T-helper 9 cell (primary cell): Measurements from ENCODE around the gene EIF3B.
"Not testable (repeated sequence)": the region's sequence is repeated elsewhere in the genome, so short reads cannot be mapped to it uniquely, and the experiment has no call there.

Source experiments
- DNase-seq: peaks from one replicate; pipeline ENCODE4 v3.0.0-alpha.2; 2020

Gene EIF3B

GRCh38 chr7:2403718-2404648 lies 49.4 kb downstream of the EIF3B start:
- peak; percentile 27 for DNase-seq

- DNase-seq = no peak
Observed at GRCh38 chr7:2404714-2405119, 50.1 kb downstream of the EIF3B start.

GRCh38 chr7:2405201-2405600 lies 50.6 kb downstream of the EIF3B start:
- DNase-seq = no peak

GRCh38 chr7:2405601-2406345 lies 51.1 kb downstream of the EIF3B start:
- DNase-seq = peak; percentile 44

GRCh38 chr7:2409745-2410414 lies 55.3 kb downstream of the EIF3B start:
- DNase-seq = no peak

GRCh38 chr7:2411049-2411448 lies 56.4 kb downstream of the EIF3B start:
- no peak for DNase-seq

- DNase-seq = no peak
Observed at GRCh38 chr7:2411815-2412586, 57.4 kb downstream of the EIF3B start.

GRCh38 chr7:2412587-2413201 lies 58.1 kb downstream of the EIF3B start:
- DNase-seq = no peak

GRCh38 chr7:2416063-2416462 lies 61.4 kb downstream of the EIF3B start:
- no peak for DNase-seq

- no peak for DNase-seq
Observed at GRCh38 chr7:2416650-2417049, 62.0 kb downstream of the EIF3B start.

- DNase-seq = not testable (repeated sequence)
Observed at GRCh38 chr7:2417178-2417577, 62.6 kb downstream of the EIF3B start.

- DNase-seq = peak; percentile 23
Observed at GRCh38 chr7:2417981-2418481, 63.4 kb downstream of the EIF3B start.

GRCh38 chr7:2420216-2420933 lies 65.7 kb downstream of the EIF3B start:
- DNase-seq = no peak

- no peak for DNase-seq
Observed at GRCh38 chr7:2421943-2422310, 67.3 kb downstream of the EIF3B start.

GRCh38 chr7:2425749-2426148 lies 71.1 kb downstream of the EIF3B start:
- no peak for DNase-seq
